Activated naive CD4-positive, alpha-beta T cell treated with anti-CD3 and anti-CD28 coated beads, Interleukin-2, amount 50 U/mL, for 16 hours (primary cell): ENCODE data around the gene CTNNA3.

Experiments
- DNase-seq: peaks from one replicate; pipeline ENCODE4 v3.0.0-alpha.2; 2020

CTNNA3 gene

GRCh38 chr10:66786709-66787108 is 909.3 kb downstream of the CTNNA3 start:
- no peak for DNase-seq

- DNase-seq: no peak
Observed at GRCh38 chr10:66784770-66785169, 911.2 kb downstream of the CTNNA3 start.

GRCh38 chr10:66783316-66783715 is 912.7 kb downstream of the CTNNA3 start:
- DNase-seq: no peak

- no peak for DNase-seq
Observed at GRCh38 chr10:66782776-66783175, 913.2 kb downstream of the CTNNA3 start.

GRCh38 chr10:66782144-66782543 is 913.9 kb downstream of the CTNNA3 start:
- no peak for DNase-seq

- no peak for DNase-seq
Observed at GRCh38 chr10:66780796-66781195, 915.2 kb downstream of the CTNNA3 start.

- no peak for DNase-seq
Observed at GRCh38 chr10:66778351-66778750, 917.6 kb downstream of the CTNNA3 start.

GRCh38 chr10:66777665-66778064 is 918.3 kb downstream of the CTNNA3 start:
- no peak for DNase-seq

- DNase-seq: no peak
Observed at GRCh38 chr10:66773472-66773817, 922.5 kb downstream of the CTNNA3 start.

- DNase-seq: no peak
Observed at GRCh38 chr10:66772548-66773471, 923.2 kb downstream of the CTNNA3 start.

GRCh38 chr10:66767707-66768106 is 928.3 kb downstream of the CTNNA3 start:
- no peak for DNase-seq

- no peak for DNase-seq
Observed at GRCh38 chr10:66762218-66762729, 933.7 kb downstream of the CTNNA3 start.

- DNase-seq: no peak
Observed at GRCh38 chr10:66760941-66761340, 935.1 kb downstream of the CTNNA3 start.

GRCh38 chr10:66755474-66755873 is 940.5 kb downstream of the CTNNA3 start:
- DNase-seq: no peak

GRCh38 chr10:66752714-66753113 is 943.3 kb downstream of the CTNNA3 start:
- DNase-seq: no peak

GRCh38 chr10:66748217-66748616 is 947.8 kb downstream of the CTNNA3 start:
- no peak for DNase-seq

- DNase-seq: no peak
Observed at GRCh38 chr10:66747451-66747850, 948.5 kb downstream of the CTNNA3 start.

GRCh38 chr10:66746711-66747110 is 949.3 kb downstream of the CTNNA3 start:
- no peak for DNase-seq

- DNase-seq: no peak
Observed at GRCh38 chr10:66746246-66746645, 949.7 kb downstream of the CTNNA3 start.

- DNase-seq: no peak
Observed at GRCh38 chr10:66744915-66745314, 951.1 kb downstream of the CTNNA3 start.

- DNase-seq: no peak
Observed at GRCh38 chr10:66737241-66737640, 958.8 kb downstream of the CTNNA3 start.

- no peak for DNase-seq
Observed at GRCh38 chr10:66723608-66724400, 972.2 kb downstream of the CTNNA3 start.

- DNase-seq: no peak
Observed at GRCh38 chr10:66719483-66719882, 976.5 kb downstream of the CTNNA3 start.
